GM19035 (cell line): ENCODE data around the gene GEMIN4.

Experiments used
- ATAC-seq: cut with Tn5 transposase; IDR thresholded peaks from one replicate; pipeline ENCODE4 v1.9.1; 2021; ENCODE audit not compliant: unreplicated experiment

Gene GEMIN4

GRCh38 chr17:744937-745336 is 7.1 kb downstream of the GEMIN4 start:
- ATAC-seq: no peak

- ATAC-seq: no peak
Measured at GRCh38 chr17:743139-743538, 8.9 kb downstream of the GEMIN4 start.

GRCh38 chr17:742147-742793 is 9.8 kb downstream of the GEMIN4 start:
- no peak for ATAC-seq

GRCh38 chr17:740240-741017 is 11.6 kb downstream of the GEMIN4 start:
- peak; percentile 86 for ATAC-seq

GRCh38 chr17:737561-738113 is 14.4 kb downstream of the GEMIN4 start:
- no peak for ATAC-seq

- ATAC-seq: no peak
Measured at GRCh38 chr17:733743-734142, 18.3 kb downstream of the GEMIN4 start.

- ATAC-seq: peak; percentile 40
Measured at GRCh38 chr17:732902-733720, 19.0 kb downstream of the GEMIN4 start.

GRCh38 chr17:732067-732901 is 19.8 kb downstream of the GEMIN4 start, which contains the start of gene TLCD3A:
Gene TLCD3A, plus strand, starts transcription at chr17:732596. Its CDS starts 52 bp downstream, at chr17:732648.
- peak; percentile 62 for ATAC-seq

GRCh38 chr17:731644-732066 is 20.4 kb downstream of the GEMIN4 start:
- peak; percentile 7 for ATAC-seq

GRCh38 chr17:728911-729310 is 23.2 kb downstream of the GEMIN4 start:
- ATAC-seq: no peak

- ATAC-seq: no peak
Measured at GRCh38 chr17:726271-726919, 25.7 kb downstream of the GEMIN4 start.

- ATAC-seq: no peak
Measured at GRCh38 chr17:725746-726145, 26.3 kb downstream of the GEMIN4 start.

- no peak for ATAC-seq
Measured at GRCh38 chr17:725084-725483, 27.0 kb downstream of the GEMIN4 start.

GRCh38 chr17:721540-721937 is 30.5 kb downstream of the GEMIN4 start:
- no peak for ATAC-seq

- no peak for ATAC-seq
Measured at GRCh38 chr17:720706-721539, 31.1 kb downstream of the GEMIN4 start.

- ATAC-seq: no peak
Measured at GRCh38 chr17:718075-718474, 34.0 kb downstream of the GEMIN4 start.

- ATAC-seq: no peak
Measured at GRCh38 chr17:708132-708531, 43.9 kb downstream of the GEMIN4 start.

- no peak for ATAC-seq
Measured at GRCh38 chr17:705863-706262, 46.2 kb downstream of the GEMIN4 start.

GRCh38 chr17:705011-705410 is 47.1 kb downstream of the GEMIN4 start:
- no peak for ATAC-seq
